Progenitor cell of endocrine pancreas (in vitro differentiated cells): ENCODE measurements around the gene TNFRSF11A. TPM values are rescaled to one million over a fixed set of nuclear protein-coding genes. Genes with fewer than 3 reads are reported as not detected.

Source experiments
- DNase-seq: peaks from one replicate; pipeline ENCODE4 v3.0.0; 2021; ENCODE audit warnings: low spot score; ENCODE audit not compliant: unreplicated experiment
- H3K27ac Mint-ChIP-seq: 2 replicates; pipeline ENCODE4 v1.8.0; 2021; ENCODE audit warnings: mild to moderate bottlenecking, moderate library complexity, mixed read lengths
- H3K27me3 Mint-ChIP-seq: 2 replicates; pipeline ENCODE4 v1.8.0; 2021; ENCODE audit warnings: mixed read lengths
- H3K36me3 Mint-ChIP-seq: 2 replicates; pipeline ENCODE4 v1.8.0; 2022; ENCODE audit warnings: mixed read lengths; ENCODE audit not compliant: insufficient read depth
- H3K4me1 Mint-ChIP-seq: 2 replicates; pipeline ENCODE4 v1.8.0; 2021; ENCODE audit warnings: low read depth, mixed read lengths
- H3K4me3 Mint-ChIP-seq: 2 replicates; pipeline ENCODE4 v1.8.0; 2021; ENCODE audit warnings: low read depth, mild to moderate bottlenecking, moderate library complexity, mixed read lengths
- H3K9me3 Mint-ChIP-seq: 2 replicates; pipeline ENCODE4 v1.8.0; 2021; ENCODE audit warnings: low read depth, mixed read lengths
- total RNA-seq: library from RNA; stranded (reverse); gene quantifications from 2 replicates; pipeline ENCODE4 v1.2.1, GENCODE V29; 2021
- TF ChIP-seq, protein P1 (sequence below): fragments of 200-600 bp; sonication (generic); IDR thresholded peaks from one replicate; pipeline ENCODE4 v1.5.0; 2021; ENCODE audit warnings: antibody characterized with exemption, mild to moderate bottlenecking; ENCODE audit not compliant: unreplicated experiment

Gene TNFRSF11A
- total RNA-seq, 1 donor from 2014 or later, result 0.43 TPM

DNA sequence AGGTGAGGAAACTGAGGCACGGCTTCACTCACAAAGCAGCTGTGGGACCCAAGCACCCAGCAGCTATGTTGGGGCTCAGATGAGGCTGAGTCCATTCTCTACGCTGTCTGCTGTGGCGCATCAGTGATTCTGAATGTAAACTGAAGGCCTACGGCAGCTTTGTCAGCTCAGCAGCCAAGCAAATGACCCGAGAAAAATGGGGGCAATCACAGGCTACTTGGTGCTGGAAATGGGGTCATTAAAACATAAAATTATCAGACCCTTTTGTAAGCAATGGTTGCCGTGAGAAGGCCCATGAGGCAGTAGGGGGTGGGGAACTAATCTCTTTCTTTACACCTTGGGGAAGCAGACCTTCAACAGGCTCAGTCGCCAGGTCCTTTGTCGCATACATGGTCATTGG lies 113.8 kb downstream of the TNFRSF11A start:
- TF ChIP-seq, protein P1, sequence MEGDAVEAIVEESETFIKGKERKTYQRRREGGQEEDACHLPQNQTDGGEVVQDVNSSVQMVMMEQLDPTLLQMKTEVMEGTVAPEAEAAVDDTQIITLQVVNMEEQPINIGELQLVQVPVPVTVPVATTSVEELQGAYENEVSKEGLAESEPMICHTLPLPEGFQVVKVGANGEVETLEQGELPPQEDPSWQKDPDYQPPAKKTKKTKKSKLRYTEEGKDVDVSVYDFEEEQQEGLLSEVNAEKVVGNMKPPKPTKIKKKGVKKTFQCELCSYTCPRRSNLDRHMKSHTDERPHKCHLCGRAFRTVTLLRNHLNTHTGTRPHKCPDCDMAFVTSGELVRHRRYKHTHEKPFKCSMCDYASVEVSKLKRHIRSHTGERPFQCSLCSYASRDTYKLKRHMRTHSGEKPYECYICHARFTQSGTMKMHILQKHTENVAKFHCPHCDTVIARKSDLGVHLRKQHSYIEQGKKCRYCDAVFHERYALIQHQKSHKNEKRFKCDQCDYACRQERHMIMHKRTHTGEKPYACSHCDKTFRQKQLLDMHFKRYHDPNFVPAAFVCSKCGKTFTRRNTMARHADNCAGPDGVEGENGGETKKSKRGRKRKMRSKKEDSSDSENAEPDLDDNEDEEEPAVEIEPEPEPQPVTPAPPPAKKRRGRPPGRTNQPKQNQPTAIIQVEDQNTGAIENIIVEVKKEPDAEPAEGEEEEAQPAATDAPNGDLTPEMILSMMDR, result no peak
- H3K4me3 Mint-ChIP-seq, result no peak overlapping the region
- peaks cover 7% of the 10 kb centered on the region for H3K27me3 Mint-ChIP-seq
- DNase-seq, result no peak
- no peak overlapping the region for H3K27ac Mint-ChIP-seq
- peaks cover 10% of the 10 kb centered on the region for H3K4me1 Mint-ChIP-seq
- H3K9me3 Mint-ChIP-seq, result no peaks in the 10 kb centered on the region
- H3K36me3 Mint-ChIP-seq, result no peaks in the 10 kb centered on the region

Other genes with a start within 250 kb of the TNFRSF11A start
- gene PIGN, start 138.3 kb upstream of the TNFRSF11A start, total RNA-seq, result 34.9 and 35.9 TPM in 2 replicates
- gene RELCH, start 138.1 kb upstream of the TNFRSF11A start, total RNA-seq, result 34.7 and 39.4 TPM in 2 replicates
- 18.5 and 20.6 TPM in 2 replicates for gene ZCCHC2, start 197.7 kb downstream of the TNFRSF11A start, total RNA-seq